H1 (cell line): Measurements from ENCODE around the gene HOXB7. TPM values are rescaled to one million over a fixed set of nuclear protein-coding genes. Genes with fewer than 3 reads are reported as not detected.
A peak's percentile ranks its signal among the peaks of the same experiment; 100 is the strongest.

Experiments
- CTCF ChIA-PET: fragments of 300-600 bp; sonication (Branson Sonifier 250); formaldehyde crosslinking; loops from one replicate; lab custom pipeline; 2021; ENCODE audit not compliant: partially characterized antibody; lab: Charles Lee
- POLR2A ChIA-PET: fragments of 300-600 bp; sonication (Branson Sonifier 250); formaldehyde crosslinking; loops from one replicate; lab custom pipeline; 2021; ENCODE audit warnings: inconsistent platforms; ENCODE audit not compliant: partially characterized antibody; lab: Charles Lee
- DNase-seq, 2 experiments: peaks; one replicate each; pipeline versions ENCODE4 v3.0.0 to v3.0.0-alpha.2; 2010 to 2022; ENCODE audit warnings: low spot score in 2 of 2, low read depth in 1 of 2, mixed read lengths in 1 of 2
- FAIRE-seq: peaks from 2 replicates; lab custom pipeline; 2011; peaks lifted over from hg19 to GRCh38; lab: Jason Lieb, UNC
- H2AFZ ChIP-seq: 2 replicates; pipeline ENCODE4 v1.8.1; 2012; ENCODE audit warnings: low read length, inconsistent platforms
- H2AK5ac ChIP-seq: 2 replicates; pipeline ENCODE4 v1.6.1; 2013; ENCODE audit warnings: low read depth, low read length
- H2BK120ac ChIP-seq: replicated peaks from 2 replicates; pipeline ENCODE3; 2013; ENCODE audit warnings: low read depth, low read length, inconsistent platforms
- H2BK12ac ChIP-seq: 2 replicates; pipeline ENCODE4 v1.6.1; 2013; ENCODE audit warnings: low read depth, low read length
- H2BK15ac ChIP-seq: 2 replicates; pipeline ENCODE4 v1.6.1; 2013; ENCODE audit warnings: low read length
- H2BK20ac ChIP-seq: 2 replicates; pipeline ENCODE4 v1.6.1; 2013; ENCODE audit warnings: low read length
- H2BK5ac ChIP-seq: 2 replicates; pipeline ENCODE4 v1.6.1; 2013; ENCODE audit warnings: low read depth, low read length
- H3K14ac ChIP-seq: 2 replicates; pipeline ENCODE4 v1.6.1; 2013; ENCODE audit warnings: inconsistent platforms; ENCODE audit not compliant: insufficient read length
- H3K18ac ChIP-seq: 2 replicates; pipeline ENCODE4 v1.6.1; 2013; ENCODE audit warnings: low read length; ENCODE audit errors: extremely low read depth
- H3K23ac ChIP-seq: 2 replicates; pipeline ENCODE4 v1.6.1; 2013; ENCODE audit warnings: inconsistent platforms; ENCODE audit not compliant: insufficient read length
- H3K23me2 ChIP-seq: 2 replicates; pipeline ENCODE4 v1.6.1; 2013; ENCODE audit warnings: low read depth, low read length
- H3K27ac ChIP-seq: 2 replicates; pipeline ENCODE4 v1.6.1; 2011; ENCODE audit warnings: low read depth, low read length, inconsistent platforms
- H3K27me3 ChIP-seq, 4 experiments: replicated peaks in 1 of 4; 1 replicate in 1 of 4; 2 replicates in 3 of 4; pipeline versions ENCODE4 v1.6.1 to v1.8.1; 2011 to 2013; ENCODE audit warnings: low read length in 3 of 4, mild to moderate bottlenecking in 3 of 4, inconsistent platforms in 2 of 4, mixed read lengths in 2 of 4, moderate library complexity in 1 of 4; ENCODE audit not compliant: control insufficient read depth in 3 of 4, insufficient read depth in 3 of 4; ENCODE audit errors: extremely low read depth in 1 of 4
- H3K36me3 ChIP-seq, 4 experiments: 2 replicates each; pipeline versions ENCODE4 v1.6.1 to v1.8.1; 2011 to 2013; ENCODE audit warnings: mild to moderate bottlenecking in 4 of 4, low read length in 3 of 4, moderate library complexity in 2 of 4, control low read depth in 1 of 4, inconsistent platforms in 1 of 4; ENCODE audit not compliant: insufficient read depth in 4 of 4, control insufficient read depth in 2 of 4
- H3K4ac ChIP-seq: replicated peaks from 2 replicates; pipeline ENCODE3; 2013; ENCODE audit warnings: low read length, low read depth, mixed read lengths, inconsistent platforms; ENCODE audit not compliant: insufficient read length
- H3K4me1 ChIP-seq, 4 experiments: replicated peaks in 1 of 4; 1 replicate in 1 of 4; 2 replicates in 3 of 4; pipeline versions ENCODE4 v1.6.1 to v1.8.1; 2011 to 2013; ENCODE audit warnings: low read length in 3 of 4, inconsistent platforms in 2 of 4, mixed read lengths in 1 of 4; ENCODE audit not compliant: insufficient read depth in 4 of 4, control insufficient read depth in 3 of 4
- H3K4me2 ChIP-seq, 2 experiments: 2 replicates each; pipeline versions ENCODE4 v1.6.1 to v1.8.1; 2011 to 2013; ENCODE audit warnings: low read depth in 2 of 2, low read length in 2 of 2, control low read depth in 1 of 2, inconsistent platforms in 1 of 2, mild to moderate bottlenecking in 1 of 2; ENCODE audit not compliant: insufficient read depth in 1 of 2
- H3K4me3 ChIP-seq, 4 experiments: fragments of 200-600, 300-600 bp in 1 of 4; sonication (generic), shearing (Covaris generic), sonication (Bioruptor Twin) in 1 of 4; 2 replicates each; pipeline versions ENCODE4 v1.5.1 to v1.8.1; 2011 to 2016; ENCODE audit warnings: low read length in 4 of 4, low read depth in 3 of 4, control low read depth in 2 of 4, inconsistent platforms in 2 of 4, mild to moderate bottlenecking in 2 of 4, mixed read lengths in 1 of 4, moderate library complexity in 1 of 4; ENCODE audit not compliant: insufficient read depth in 2 of 4; ENCODE audit errors: extremely low read depth in 1 of 4
- H3K56ac ChIP-seq: replicated peaks from 2 replicates; pipeline ENCODE3; 2013; ENCODE audit warnings: low read depth, mild to moderate bottlenecking, mixed read lengths, low read length, inconsistent platforms; ENCODE audit not compliant: insufficient read length
- H3K79me1 ChIP-seq: 2 replicates; pipeline ENCODE4 v1.6.1; 2013; ENCODE audit warnings: low read depth, low read length, control low read depth
- H3K79me2 ChIP-seq, 2 experiments: 2 replicates each; pipeline versions ENCODE4 v1.6.1 to v1.8.1; 2012 to 2013; ENCODE audit warnings: low read length in 2 of 2, mild to moderate bottlenecking in 2 of 2, inconsistent platforms in 1 of 2; ENCODE audit not compliant: insufficient read depth in 2 of 2, control insufficient read depth in 1 of 2
- H3K9ac ChIP-seq, 4 experiments: replicated peaks in 1 of 4; 1 replicate in 1 of 4; 2 replicates in 3 of 4; pipeline versions ENCODE4 v1.6.1 to v1.8.1; 2011 to 2013; ENCODE audit warnings: low read depth in 3 of 4, low read length in 3 of 4, control low read depth in 2 of 4, mild to moderate bottlenecking in 2 of 4, moderate library complexity in 2 of 4, inconsistent platforms in 1 of 4; ENCODE audit errors: extremely low read depth in 1 of 4
- H3K9me3 ChIP-seq, 2 experiments: 2 replicates each; pipeline versions ENCODE4 v1.6.1 to v1.8.1; 2012 to 2013; ENCODE audit warnings: mild to moderate bottlenecking in 2 of 2, moderate library complexity in 2 of 2, control low read depth in 1 of 2, inconsistent platforms in 1 of 2, low read depth in 1 of 2, low read length in 1 of 2, mixed read lengths in 1 of 2; ENCODE audit not compliant: insufficient read depth in 2 of 2
- H4K20me1 ChIP-seq, 2 experiments: replicated peaks in 1 of 2; 2 replicates each; pipeline versions ENCODE3 to v1.8.1; 2011 to 2013; ENCODE audit warnings: inconsistent platforms in 2 of 2, low read length in 2 of 2, mild to moderate bottlenecking in 1 of 2; ENCODE audit not compliant: insufficient read depth in 2 of 2, control insufficient read depth in 1 of 2
- H4K5ac ChIP-seq: 2 replicates; pipeline ENCODE4 v1.6.1; 2013; ENCODE audit warnings: low read length, low read depth, mixed read lengths, inconsistent platforms; ENCODE audit not compliant: insufficient read length
- H4K8ac ChIP-seq: 2 replicates; pipeline ENCODE4 v1.8.0; 2013; ENCODE audit warnings: mild to moderate bottlenecking, moderate library complexity, low read length, inconsistent platforms; ENCODE audit not compliant: insufficient read depth; ENCODE audit errors: extremely low read depth
- H4K91ac ChIP-seq: replicated peaks from 2 replicates; pipeline ENCODE3; 2013; ENCODE audit warnings: low read length, mixed read lengths, inconsistent platforms; ENCODE audit not compliant: insufficient read length
- ATF2 ChIP-seq: IDR thresholded peaks from 2 replicates; pipeline ENCODE4 v1.6.1; 2012; ENCODE audit warnings: low read length, inconsistent platforms
- BRCA1 ChIP-seq: IDR thresholded peaks from 2 replicates; pipeline ENCODE4 v1.6.1; 2012; ENCODE audit warnings: low read depth, low read length, improper control_type of control experiment
- CHD2 ChIP-seq: IDR thresholded peaks from 2 replicates; pipeline ENCODE4 v1.6.1; 2012; ENCODE audit warnings: low read length, improper control_type of control experiment
- E2F6 ChIP-seq: IDR thresholded peaks from 2 replicates; pipeline ENCODE4 v1.6.1; 2012; ENCODE audit warnings: inconsistent platforms
- EGR1 ChIP-seq: IDR thresholded peaks from 2 replicates; pipeline ENCODE4 v1.6.1; 2011; ENCODE audit warnings: low read depth, low read length, borderline replicate concordance
- EZH2 ChIP-seq: fragments of 200-600 bp; sonication (generic); IDR thresholded peaks from 2 replicates; pipeline ENCODE4 v1.7.1; 2012; ENCODE audit warnings: low read depth, mild to moderate bottlenecking, moderate library complexity, low read length, inconsistent platforms; ENCODE audit not compliant: severe bottlenecking
- KDM1A ChIP-seq: fragments of 200-600, 300-600 bp; sonication (generic); IDR thresholded peaks from 2 replicates; pipeline ENCODE4 v1.7.1; 2016; ENCODE audit warnings: mild to moderate bottlenecking, low read length, borderline replicate concordance
- KDM4A ChIP-seq: IDR thresholded peaks from one replicate; pipeline ENCODE4 v1.7.1; 2012; ENCODE audit warnings: low read depth, mild to moderate bottlenecking, moderate library complexity, low read length, inconsistent platforms; ENCODE audit not compliant: severe bottlenecking
- SIRT6 ChIP-seq: IDR thresholded peaks from one replicate; pipeline ENCODE4 v1.7.1; 2012; ENCODE audit warnings: low read length, inconsistent platforms
- TAF1 ChIP-seq: IDR thresholded peaks from 2 replicates; pipeline ENCODE4 v1.6.1; 2011; ENCODE audit warnings: mild to moderate bottlenecking, low read depth, low read length
- YY1 ChIP-seq: IDR thresholded peaks from 2 replicates; pipeline ENCODE4 v1.6.1; 2011; ENCODE audit warnings: low read depth, mild to moderate bottlenecking, low read length
- WGBS, 2 experiments: shearing (Covaris generic) in 1 of 2; methylation state at CpG; one replicate each; pipeline versions ENCODE4 v1.1.6 to v1.1.7; 2013 to 2015; ENCODE audit warnings: low lambda C conversion rate in 2 of 2, mixed read lengths in 2 of 2, inconsistent platforms in 1 of 2, low coverage in 1 of 2, missing lambda C conversion rate in 1 of 2; ENCODE audit not compliant: insufficient replicate concordance in 2 of 2, insufficient coverage in 1 of 2, insufficient read length in 1 of 2; ENCODE audit errors: extremely low coverage in 1 of 2, missing lambda C conversion rate in 1 of 2; 5-methylcytosine and 5-hydroxymethylcytosine counted together
- polyA plus RNA-seq, 7 experiments: library from polyadenylated mRNA; depleted of rRNA in 3 of 7; stranded (reverse) in 5 of 7; unstranded in 2 of 7; fragments of >200 nt in 5 of 7; fragments of 200-250 nt in 2 of 7; gene quantifications; 1 replicate in 5 of 7; 2 replicates in 1 of 7; 4 replicates in 1 of 7; pipeline versions ENCODE4 v1.2.1 to v1.2.3, GENCODE V29; 2011 to 2013; ENCODE audit warnings: missing spikeins in 2 of 7, mixed read lengths in 2 of 7
- total RNA-seq: library from RNA; stranded (reverse); fragmentation: NEBNext Ultra II Directional; extraction: Animal tissue kit (Norgen Biotek cat#: 25700); gene quantifications from 2 replicates; pipeline ENCODE4 v1.2.1, GENCODE V29; 2021

Gene HOXB7
- total and polyA plus RNA-seq, 2 of the 8 experiments (the other 6 are each of a cell fraction or from before 2014, with no cell fraction given): not detected

GRCh38 chr17:48627118-48627597 lies 16.3 kb upstream of the HOXB7 start:
- Histone ChIP-seq H2BK15ac (no peak overlapping the region), H3K18ac (no peak overlapping the region), H4K5ac (no peak overlapping the region), H4K20me1 (peaks cover 38 to 42% of the 10 kb centered on the region in 2 experiments), H3K79me1 (no peaks in the 10 kb centered on the region), H2BK5ac (no peak overlapping the region), H2BK20ac (no peak overlapping the region), H2BK120ac (no peak overlapping the region), H4K8ac (no peak overlapping the region), H4K91ac (no peak overlapping the region), H2AK5ac (no peak overlapping the region), H2AFZ (no peak overlapping the region), H3K23me2 (no peaks in the 10 kb centered on the region; the same call in 1 of the 2 replicates), H3K27ac (no peak overlapping the region), H3K23ac (no peak overlapping the region), H3K4me1 (peaks cover 0 to 11% (median 5%) of the 10 kb centered on the region in 4 experiments; a peak in 5 of 7 replicates), H3K56ac (no peak overlapping the region), H3K4me2 (no peak overlapping the region; a peak in 1 of 4 replicates), H3K4me3 (no peak overlapping the region), H3K27me3 (peaks cover 98 to 100% (median 100%) of the 10 kb centered on the region in 4 experiments), H3K4ac (no peak overlapping the region), H2BK12ac (no peak overlapping the region), H3K79me2 (no peaks in the 10 kb centered on the region), H3K9me3 (no peaks in the 10 kb centered on the region), H3K14ac (no peak overlapping the region), H3K9ac (no peak overlapping the region), H3K36me3 (peaks cover 0 to 8% (median 0%) of the 10 kb centered on the region in 4 experiments; a peak in 1 of 8 replicates)
- ChIA-PET POLR2A (no interaction called here), CTCF (interaction anchor here (1.0 to 4.6 kb wide), 3 partner anchors 10 to 33 kb away, joined by 4 to 30 read pairs (median 11); partner anchors contain the start of genes HOXB5 and HOXB8)
- DNase-seq (no peak), FAIRE-seq (no peak)
- 12% methylated on average over 5 of the region's 5 CpGs; no CpG with 5 or more reads in 1 of the 2 experiments for WGBS, 2 experiments
- TF ChIP-seq EGR1: no peak
- TF ChIP-seq TAF1: no peak
- 0 out of 2 replicates have a peak, but pooled peaks have one; percentile 34 for TF ChIP-seq YY1
- no peak for TF ChIP-seq ATF2
- no peak for TF ChIP-seq SIRT6
- TF ChIP-seq BRCA1: no peak
- no peak for TF ChIP-seq E2F6
- TF ChIP-seq KDM1A: no peak
- TF ChIP-seq KDM4A: no peak
- no peak for TF ChIP-seq CHD2
- TF ChIP-seq EZH2: peak; percentile 92
